OCI-M2 (cell line): ENCODE results near the gene SIPA1L3.
A peak's percentile ranks its signal among the peaks of the same experiment; 100 is the strongest.
"Not testable (repeated sequence)": the region's sequence is repeated elsewhere in the genome, so short reads cannot be mapped to it uniquely, and the experiment has no call there.

ENCODE experiments used
- DNase-seq: peaks from one replicate; lab custom pipeline; 2025; ENCODE audit not compliant: unreplicated experiment; lab: John Stamatoyannopoulos, UW

Gene SIPA1L3

DNA sequence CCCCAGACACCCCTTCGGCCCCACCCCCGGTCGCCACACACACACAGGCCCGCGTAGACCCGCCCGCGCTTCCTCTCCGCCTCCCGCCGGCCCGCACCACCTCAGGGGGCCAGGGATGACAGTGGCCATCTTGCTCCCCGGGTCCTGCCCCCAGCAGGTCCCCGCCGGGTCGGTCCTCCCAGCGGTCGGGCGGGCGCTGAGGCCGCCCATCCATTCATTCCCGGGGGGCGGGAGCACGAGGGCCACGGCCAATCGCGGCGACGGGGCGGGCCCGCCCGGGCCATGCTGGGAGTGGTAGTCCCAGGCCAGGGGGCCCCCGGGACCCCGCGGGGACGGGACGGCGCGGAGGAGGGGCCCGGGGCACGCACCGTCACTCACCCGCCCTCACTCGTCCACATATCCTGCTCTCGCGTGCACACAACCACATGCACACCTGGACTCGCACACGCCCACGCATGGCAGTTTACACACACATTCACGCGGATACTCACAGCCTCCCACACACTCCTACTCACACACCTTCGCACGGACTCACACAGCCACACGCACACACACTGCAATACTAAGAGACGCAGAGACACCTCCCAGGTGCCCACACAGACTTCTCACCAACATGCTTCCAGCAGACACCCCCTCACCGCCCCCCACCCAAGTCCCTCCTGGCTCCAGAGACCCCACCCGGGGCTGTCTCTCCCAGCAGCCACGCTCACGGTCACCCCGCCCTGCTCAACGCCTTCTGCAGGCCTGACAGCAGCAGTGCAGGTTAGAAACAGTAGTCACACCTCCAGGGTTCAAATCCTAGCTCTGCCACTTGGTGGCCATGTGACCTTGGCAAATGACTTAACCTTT, 317.2 kb downstream of the SIPA1L3 start, which contains the start of gene DPF1:
Gene DPF1, minus strand, starts transcription at position 209 of the 849 bp plus-strand sequence. Its CDS starts 80 bp downstream, at position 129.
- DNase-seq: peak; percentile 96

GRCh38 chr19:38224863-38225218, 317.8 kb downstream of the SIPA1L3 start:
- not testable (repeated sequence) for DNase-seq

GRCh38 chr19:38227287-38228004, 320.4 kb downstream of the SIPA1L3 start:
- DNase-seq: no peak

GRCh38 chr19:38228005-38228377, 321.0 kb downstream of the SIPA1L3 start:
- DNase-seq: no peak

DNA sequence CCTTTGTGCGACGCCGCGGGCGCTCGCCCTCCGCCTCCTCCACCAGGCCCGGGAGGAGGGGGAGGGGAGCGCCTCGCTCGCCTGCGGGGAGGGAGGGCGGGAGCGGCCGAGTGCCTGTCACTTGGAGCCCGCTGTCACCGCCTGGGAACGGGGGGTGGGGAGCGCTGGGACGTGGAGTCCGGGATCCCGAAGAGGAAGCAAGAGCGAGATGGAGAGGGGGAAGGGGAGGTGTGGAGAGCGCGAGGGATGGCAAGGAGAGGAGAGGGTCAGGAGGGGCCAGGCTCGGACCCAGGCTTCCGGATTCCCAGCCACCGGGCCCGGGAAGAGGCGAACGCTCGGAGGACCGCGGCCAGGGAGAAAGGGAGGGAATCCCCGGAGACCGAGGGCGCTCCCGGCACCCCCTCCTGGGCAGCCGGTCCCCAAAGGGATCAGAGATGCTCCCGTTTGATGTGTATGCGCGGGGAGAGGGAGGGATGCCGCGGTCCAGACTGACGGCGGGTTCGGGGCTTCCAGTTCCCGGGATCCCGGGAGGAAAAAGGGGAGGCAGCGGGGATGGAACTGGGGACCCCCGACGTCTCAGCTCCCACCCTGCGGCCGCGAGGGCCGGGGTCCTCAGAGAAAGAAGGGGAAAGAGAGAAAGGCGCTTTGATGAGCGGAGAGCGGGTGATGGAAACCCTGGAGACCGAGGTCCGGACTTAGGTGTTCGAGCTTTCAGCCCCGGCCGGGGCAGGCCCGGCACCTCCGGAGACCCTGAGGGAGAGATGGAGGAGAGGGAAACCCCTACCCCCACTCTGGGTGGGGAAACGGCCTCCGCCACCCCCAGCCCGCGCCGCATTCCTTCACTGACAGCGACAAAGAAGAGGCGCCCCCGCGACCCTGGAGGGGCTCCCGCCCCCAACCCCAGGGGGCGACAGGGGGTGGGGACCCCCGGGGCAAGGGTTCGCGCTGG, 321.8 kb downstream of the SIPA1L3 start:
- DNase-seq: no peak

DNA sequence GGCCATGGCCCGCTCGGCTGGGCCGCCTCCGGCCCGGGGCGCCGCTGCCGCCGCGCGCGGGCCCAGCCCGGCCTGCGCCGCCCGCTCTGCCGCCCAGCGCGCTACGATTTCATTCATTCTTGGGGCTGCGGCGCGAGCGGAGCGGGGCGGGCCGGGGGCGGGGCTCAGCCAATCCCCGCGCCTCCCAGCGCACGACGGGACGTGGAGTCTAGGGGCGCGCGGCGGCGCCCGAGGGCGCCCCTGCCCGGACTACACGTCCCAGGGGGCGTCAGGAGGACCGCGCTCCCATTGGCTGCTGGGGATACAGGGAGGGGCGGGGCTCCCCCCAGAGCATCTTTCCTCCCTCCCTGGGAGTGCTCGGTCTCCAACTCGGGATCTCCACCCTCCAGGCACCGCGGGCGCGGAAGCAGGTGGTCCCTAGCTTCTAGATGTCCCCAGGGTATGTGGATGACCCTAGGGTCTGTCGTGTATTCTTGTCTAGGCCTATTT, 322.6 kb downstream of the SIPA1L3 start:
- peak; percentile 78 for DNase-seq

- DNase-seq: not testable (repeated sequence)
These were observed 323.6 kb downstream of the SIPA1L3 start for GRCh38 chr19:38230506-38231133.

GRCh38 chr19:38231918-38232317, 324.9 kb downstream of the SIPA1L3 start:
- DNase-seq: no peak

DNA sequence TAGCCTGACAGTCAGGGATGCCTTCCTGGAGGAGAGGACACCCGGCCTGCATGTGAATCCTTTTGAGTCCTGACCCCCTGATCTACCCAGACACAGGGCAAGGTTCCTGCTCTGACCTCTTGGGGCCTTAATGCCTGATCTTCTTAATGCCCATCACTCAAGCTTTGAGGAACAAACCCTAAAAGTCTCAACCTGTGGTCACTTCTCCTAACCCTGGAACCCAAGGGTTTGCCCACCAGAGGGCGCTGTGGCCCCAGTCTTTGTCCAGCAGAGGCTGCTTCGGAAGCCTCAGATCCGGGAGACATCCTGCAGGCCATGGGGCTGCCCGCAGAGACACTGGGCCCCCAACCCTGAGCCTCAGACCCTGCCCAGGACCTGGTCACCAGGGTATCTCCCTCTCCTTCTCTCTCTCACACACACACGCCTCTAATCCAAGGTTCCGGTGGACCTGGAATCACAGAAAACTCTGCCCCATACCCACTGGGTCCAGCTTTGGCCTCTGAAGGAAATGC, 326.8 kb downstream of the SIPA1L3 start:
- DNase-seq: peak; percentile 94

DNA sequence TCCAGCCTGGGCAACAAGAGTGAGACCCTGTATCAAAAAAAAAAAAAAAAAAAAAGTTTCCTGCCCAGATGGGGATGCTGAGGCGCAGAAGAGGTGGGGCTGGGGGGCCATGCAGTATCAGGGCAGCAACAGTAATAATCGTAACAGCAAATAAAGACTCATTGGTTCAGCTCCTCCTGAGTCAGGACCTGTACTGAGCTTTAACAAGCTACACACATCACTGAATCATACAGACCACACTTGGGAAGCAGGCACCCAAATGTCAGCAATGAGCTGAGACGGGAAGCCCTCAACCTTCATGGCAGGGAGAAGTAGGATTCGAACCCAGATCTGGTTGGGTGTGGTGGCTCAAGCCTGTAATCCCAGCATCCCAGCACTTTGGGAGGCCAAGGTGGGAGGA, 327.6 kb downstream of the SIPA1L3 start:
- no peak for DNase-seq

DNA sequence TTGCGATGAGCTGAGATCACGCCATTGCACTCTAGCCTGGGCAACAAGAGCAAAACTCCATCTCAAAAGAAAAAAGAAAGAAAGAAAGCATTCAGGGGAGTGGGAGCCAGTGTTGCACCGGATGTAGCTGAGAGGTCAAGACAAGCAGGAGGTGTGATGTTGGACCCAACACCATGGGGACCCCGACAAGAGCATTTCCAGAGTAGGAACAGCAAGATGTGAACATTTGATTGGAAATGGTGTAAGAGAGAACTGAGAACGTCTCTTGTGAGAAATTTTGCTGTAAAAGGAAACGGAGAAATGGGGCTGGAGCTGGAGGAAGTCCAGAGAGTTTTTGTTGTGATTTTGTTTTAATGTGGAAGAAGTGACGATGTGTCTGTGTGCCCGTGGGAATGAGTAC, 332.8 kb downstream of the SIPA1L3 start:
- DNase-seq: no peak

- no peak for DNase-seq
These were observed 336.3 kb downstream of the SIPA1L3 start for GRCh38 chr19:38243279-38243673.

DNA sequence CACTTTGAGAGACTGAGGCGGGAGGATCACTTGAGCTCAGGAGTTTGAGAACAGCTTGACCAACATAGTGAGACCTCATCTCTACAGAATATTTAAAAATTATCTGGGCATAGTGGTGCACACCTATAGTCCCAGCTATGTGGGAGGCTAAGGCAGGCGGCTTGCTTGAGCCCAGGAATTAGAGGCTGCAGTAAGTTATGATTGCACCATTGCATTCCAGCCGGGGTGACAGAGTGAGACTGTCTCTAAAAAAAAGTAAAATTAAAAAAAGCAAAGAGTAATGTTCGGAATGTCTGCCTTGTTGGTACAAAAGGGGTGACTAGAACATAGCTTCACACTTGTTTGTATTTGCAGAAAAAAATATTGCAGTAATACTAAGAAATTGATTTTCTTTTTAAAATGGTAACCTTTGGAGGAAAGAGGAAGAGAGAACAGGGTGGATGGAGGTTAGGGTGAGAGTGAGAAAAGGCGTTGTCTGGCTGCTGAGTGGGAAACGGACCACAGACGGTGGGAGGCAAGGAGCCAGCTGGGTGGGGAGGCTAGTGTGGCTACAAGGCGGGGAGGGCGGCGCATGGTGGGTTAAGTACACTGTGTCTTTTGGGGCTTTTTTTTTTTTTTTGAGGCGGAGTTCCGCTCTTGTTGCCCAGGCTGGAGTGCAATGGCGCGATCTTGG, 339.0 kb downstream of the SIPA1L3 start:
- DNase-seq: no peak

DNA sequence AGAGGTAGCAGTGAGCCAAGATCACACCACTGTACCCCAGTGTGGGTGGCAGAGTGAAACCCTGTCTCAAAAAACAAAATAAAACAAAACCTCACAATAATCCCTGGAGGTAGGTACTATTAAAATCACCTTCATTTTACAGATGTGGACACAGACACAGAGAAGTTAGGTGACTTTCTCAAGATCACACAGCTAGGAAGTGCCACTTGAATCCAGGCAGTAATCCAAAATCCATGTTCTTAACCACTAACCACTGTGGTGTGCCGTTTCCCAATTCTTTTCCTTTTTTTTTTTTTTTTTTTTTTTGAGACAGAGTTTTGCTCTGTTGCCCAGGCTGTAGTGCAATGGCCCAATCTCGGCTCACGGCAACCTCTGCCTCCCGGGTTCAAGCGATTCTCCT, 340.1 kb downstream of the SIPA1L3 start:
- no peak for DNase-seq

DNA sequence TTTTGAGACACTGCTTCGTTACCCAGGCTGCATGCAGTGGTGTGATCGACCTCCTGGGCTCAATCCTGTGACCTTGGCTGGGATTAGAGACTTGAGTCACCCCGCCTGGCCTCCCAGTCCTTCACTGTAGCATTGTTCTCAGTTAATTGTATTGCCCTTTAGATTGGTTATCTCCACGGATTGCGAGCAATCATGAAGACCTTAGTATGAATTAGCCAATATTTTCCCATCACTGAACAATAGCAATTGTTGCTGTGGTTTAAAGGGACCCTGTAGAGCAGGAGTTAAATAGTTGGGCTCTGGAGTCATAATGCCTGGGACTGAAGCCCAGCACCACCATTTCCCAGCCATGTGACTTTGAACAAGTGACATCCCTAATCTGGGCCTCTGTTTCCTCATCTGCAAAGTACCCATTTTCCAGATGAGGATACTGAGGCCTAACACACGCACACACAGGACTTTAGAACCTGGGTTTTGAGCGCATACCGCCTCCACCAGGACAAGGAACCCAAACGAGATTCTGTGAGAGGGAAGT, 340.8 kb downstream of the SIPA1L3 start:
- DNase-seq: no peak

GRCh38 chr19:38248421-38248820, 341.4 kb downstream of the SIPA1L3 start:
- no peak for DNase-seq

DNA sequence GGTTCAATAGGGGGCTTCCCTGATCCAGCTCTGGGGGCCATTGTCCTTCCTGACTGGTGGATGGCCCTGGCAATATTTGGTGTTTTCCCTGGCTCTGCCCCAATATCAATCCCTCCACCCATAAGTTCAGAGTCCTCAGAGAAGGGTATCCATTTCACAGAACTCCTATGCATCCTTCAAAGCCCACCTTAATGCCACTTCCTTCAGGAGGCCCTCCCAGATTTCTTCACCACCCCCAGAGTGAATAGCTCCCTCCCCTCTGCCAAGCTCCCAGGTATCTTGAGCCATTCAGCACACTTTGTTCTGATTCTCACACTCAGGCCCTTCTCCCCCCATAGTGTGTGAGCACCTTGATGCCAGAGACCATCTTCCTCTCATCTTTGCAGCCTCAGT, 343.4 kb downstream of the SIPA1L3 start:
- no peak for DNase-seq

GRCh38 chr19:38250821-38251563, 344.0 kb downstream of the SIPA1L3 start:
- no peak for DNase-seq

DNA sequence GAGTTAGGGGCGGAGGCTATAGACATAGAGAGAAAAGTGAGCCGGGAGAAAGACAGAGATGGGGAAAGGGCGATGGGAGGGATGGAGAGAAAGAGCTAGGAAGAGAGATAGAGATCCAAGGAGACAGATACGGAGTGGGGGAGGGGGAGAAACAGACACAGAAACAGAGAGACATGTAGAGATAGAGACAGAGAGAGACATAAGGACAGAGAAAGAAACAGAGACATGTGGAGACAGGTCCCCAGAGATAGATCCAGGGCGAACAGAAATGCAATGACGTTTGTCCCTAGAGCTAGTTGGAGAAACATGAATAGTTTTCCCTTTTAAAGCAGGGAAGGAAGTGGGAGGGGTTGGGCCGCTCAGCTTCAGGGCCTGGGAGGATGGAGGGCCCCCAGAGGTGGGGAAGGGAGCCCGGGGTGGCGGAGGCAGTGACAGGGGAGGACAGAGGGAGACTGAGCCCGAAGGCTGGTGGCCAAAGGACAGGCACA, 344.6 kb downstream of the SIPA1L3 start:
- DNase-seq: no peak
